Measurements from ENCODE around the gene INSM1. TPM values are rescaled to one million over a fixed set of nuclear protein-coding genes. Genes with fewer than 3 reads are reported as not detected.

Gene INSM1
- total RNA-seq, 1 experiment from 2014 or later, result 3.3 TPM

- H3K36me3 Mint-ChIP-seq, result 0 out of 2 replicates have a peak, but pooled peaks cover 8% of the 10 kb centered on the region
- no peak overlapping the region for H3K4me3 Mint-ChIP-seq
- DNase-seq (ENCODE audit: low spot score) (no peak), ATAC-seq (no peak)
- no peaks in the 10 kb centered on the region for H3K27me3 Mint-ChIP-seq (ENCODE audit: low read depth)
- POLR2A ChIA-PET, result no interaction called here
- no peaks in the 10 kb centered on the region for H3K9me3 Mint-ChIP-seq
- TF ChIP-seq FOXP4 (CRISPR knock-in tag; IDR thresholded peaks at IDR 0.05) (no peak), ZSCAN18 (CRISPR knock-in tag; IDR thresholded peaks at IDR 0.05) (no peak), E2F5 (CRISPR knock-in tag; IDR thresholded peaks at IDR 0.05) (no peak), ATF6 (CRISPR knock-in tag; IDR thresholded peaks at IDR 0.05) (no peak), NFYB (CRISPR knock-in tag; conservative IDR thresholded peaks at IDR 0.05; ENCODE audit: low read depth) (no peak), CREM (CRISPR knock-in tag; IDR thresholded peaks at IDR 0.05) (no peak)
- H3K4me1 Mint-ChIP-seq, result peaks cover 15% of the 10 kb centered on the region
- CTCF ChIA-PET, result interaction anchor here (1.4 kb wide), 1 partner anchor 202 kb away, joined by 6 read pairs; no protein-coding TSS in a partner anchor
- H3K27ac Mint-ChIP-seq, result no peak overlapping the region
Observed at GRCh38 chr20:20391766-20392165, 23.9 kb downstream of the INSM1 start.

- H3K36me3 Mint-ChIP-seq, result 0 out of 2 replicates have a peak, but pooled peaks cover 8% of the 10 kb centered on the region
- H3K9me3 Mint-ChIP-seq, result no peaks in the 10 kb centered on the region
- H3K4me1 Mint-ChIP-seq, result peaks cover 15% of the 10 kb centered on the region
- no peak for ATAC-seq
- CTCF ChIA-PET, result no interaction called here
- no peaks in the 10 kb centered on the region for H3K27me3 Mint-ChIP-seq (ENCODE audit: low read depth)
- no peak overlapping the region for H3K4me3 Mint-ChIP-seq
- POLR2A ChIA-PET, result no interaction called here
- TF ChIP-seq SMAD4 (CRISPR knock-in tag; IDR thresholded peaks at IDR 0.05) (no peak), JAZF1 (CRISPR knock-in tag; IDR thresholded peaks at IDR 0.05) (no peak)
- H3K27ac Mint-ChIP-seq, result no peak overlapping the region
- no peak for DNase-seq (ENCODE audit: low spot score)
Observed at GRCh38 chr20:20393207-20394120, 25.6 kb downstream of the INSM1 start.

- Mint-ChIP-seq H3K9me3 (no peaks in the 10 kb centered on the region), H3K4me3 (no peak overlapping the region), H3K36me3 (0 out of 2 replicates have a peak, but pooled peaks cover 8% of the 10 kb centered on the region), H3K27me3 (ENCODE audit: low read depth) (no peaks in the 10 kb centered on the region), H3K27ac (no peak overlapping the region), H3K4me1 (peaks cover 15% of the 10 kb centered on the region)
- ATAC-seq, result no peak
- DNase-seq (ENCODE audit: low spot score), result no peak
- POLR2A ChIA-PET, result interaction anchor here (0.7 kb wide), 1 partner anchor 244 kb away, joined by 7 read pairs; no protein-coding TSS in a partner anchor
- CTCF ChIA-PET, result interaction anchor here (1.6 kb wide), 1 partner anchor 12 kb away, joined by 5 read pairs; no protein-coding TSS in a partner anchor
- no peak for TF ChIP-seq KAT7 (CRISPR knock-in tag; IDR thresholded peaks at IDR 0.05; ENCODE audit: borderline replicate concordance)
- no peak for TF ChIP-seq RELA (CRISPR knock-in tag; IDR thresholded peaks at IDR 0.05; ENCODE audit: borderline replicate concordance)
- TF ChIP-seq ATF1 (CRISPR knock-in tag; IDR thresholded peaks at IDR 0.05), result no peak
- no peak for TF ChIP-seq TP53 (CRISPR knock-in tag; IDR thresholded peaks at IDR 0.05)
- no peak for TF ChIP-seq NR2C2 (CRISPR knock-in tag; IDR thresholded peaks at IDR 0.05)
- no peak for TF ChIP-seq FOXP4 (CRISPR knock-in tag; IDR thresholded peaks at IDR 0.05)
Observed at GRCh38 chr20:20395087-20395486, 27.2 kb downstream of the INSM1 start.

All from WTC11 (cell line).